Neural cell (in vitro differentiated cells): Measurements from ENCODE around the gene FXN. TPM values are rescaled to one million over a fixed set of nuclear protein-coding genes. Genes with fewer than 3 reads are reported as not detected.

Source experiments
- H2AFZ ChIP-seq: fragments of 200-600, 300-800 bp; sonication (generic), shearing (Covaris generic); 2 replicates; pipeline ENCODE4 v1.6.0; 2014; ENCODE audit warnings: low read depth, mild to moderate bottlenecking, antibody characterized with exemption, low read length, moderate library complexity
- H3F3A ChIP-seq: fragments of 200-600 bp; shearing (Covaris generic); 2 replicates; pipeline ENCODE4 v1.6.1; 2016; ENCODE audit warnings: mild to moderate bottlenecking, moderate library complexity, mixed read lengths, antibody characterized with exemption, low read length; ENCODE audit not compliant: insufficient read depth, poor library complexity, severe bottlenecking
- H3K27ac ChIP-seq: fragments of 200-600, 300-800 bp; sonication (generic), shearing (Covaris generic); 2 replicates; pipeline ENCODE4 v1.5.1; 2014; ENCODE audit warnings: mild to moderate bottlenecking, low read length, moderate library complexity
- H3K27me3 ChIP-seq: fragments of 300-800, 200-600 bp; sonication (generic), shearing (Covaris generic); 2 replicates; pipeline ENCODE4 v1.6.0; 2014; ENCODE audit warnings: mild to moderate bottlenecking, low read depth, low read length, moderate library complexity; ENCODE audit not compliant: insufficient read depth
- H3K36me3 ChIP-seq: fragments of 300-800, 200-600 bp; sonication (generic), shearing (Covaris generic); 2 replicates; pipeline ENCODE4 v1.5.1; 2014; ENCODE audit warnings: mild to moderate bottlenecking, antibody characterized with exemption, low read length, moderate library complexity; ENCODE audit not compliant: insufficient read depth
- H3K4me2 ChIP-seq: fragments of 300-800, 200-600 bp; sonication (generic), shearing (Covaris generic); 2 replicates; pipeline ENCODE4 v1.6.0; 2014; ENCODE audit warnings: mild to moderate bottlenecking, low read length
- H3K4me3 ChIP-seq: fragments of 300-800, 200-600 bp; sonication (generic), shearing (Covaris generic); 2 replicates; pipeline ENCODE4 v1.5.1; 2014; ENCODE audit warnings: mild to moderate bottlenecking, low read length, moderate library complexity
- H3K79me2 ChIP-seq: fragments of 200-600 bp; shearing (Covaris generic); replicated peaks from 2 replicates; pipeline ENCODE4 v1.6.0; 2014; ENCODE audit warnings: mild to moderate bottlenecking, low read length, moderate library complexity; ENCODE audit not compliant: insufficient read depth
- H3K9ac ChIP-seq: fragments of 300-800, 200-600 bp; sonication (generic), shearing (Covaris generic); 2 replicates; pipeline ENCODE4 v1.6.1; 2016; ENCODE audit warnings: mild to moderate bottlenecking, low read length, mixed read lengths
- H3K9me2 ChIP-seq: fragments of 200-600 bp; shearing (Covaris generic); 2 replicates; pipeline ENCODE4 v1.6.1; 2016; ENCODE audit warnings: mild to moderate bottlenecking, low read length, mixed read lengths; ENCODE audit not compliant: insufficient read depth
- H3K9me3 ChIP-seq: fragments of 200-600, 300-800 bp; sonication (generic), shearing (Covaris generic); 2 replicates; pipeline ENCODE4 v1.6.1; 2016; ENCODE audit warnings: mild to moderate bottlenecking, mixed run types, low read length, moderate library complexity, mixed read lengths
- H4K20me1 ChIP-seq: fragments of 200-600 bp; shearing (Covaris generic); 2 replicates; pipeline ENCODE4 v1.6.1; 2016; ENCODE audit warnings: mild to moderate bottlenecking, mixed run types; ENCODE audit not compliant: insufficient read depth
- EP300 ChIP-seq: fragments of 450-650 bp; conservative IDR thresholded peaks from 2 replicates; pipeline ENCODE4 v1.6.1; 2014; ENCODE audit warnings: antibody characterized with exemption, mild to moderate bottlenecking, moderate library complexity; ENCODE audit not compliant: poor library complexity, severe bottlenecking
- EZH2 ChIP-seq: fragments of 200-600, 300-800 bp; shearing (Covaris generic), sonication (generic); IDR thresholded peaks from 2 replicates; pipeline ENCODE4 v1.6.1; 2014; ENCODE audit warnings: antibody characterized with exemption, low read length, borderline replicate concordance, mild to moderate bottlenecking; ENCODE audit not compliant: insufficient read depth, poor library complexity, severe bottlenecking
- MXI1 ChIP-seq: fragments of 450-650 bp; conservative IDR thresholded peaks from 2 replicates; pipeline ENCODE4 v1.6.1; 2014; ENCODE audit warnings: antibody characterized with exemption, mild to moderate bottlenecking; ENCODE audit not compliant: poor library complexity, severe bottlenecking
- POLR2AphosphoS5 ChIP-seq: IDR thresholded peaks from 2 replicates; pipeline ENCODE4 v1.6.1; 2012
- RAD21 ChIP-seq: fragments of 450-650 bp; conservative IDR thresholded peaks from 2 replicates; pipeline ENCODE4 v1.6.1; 2014; ENCODE audit warnings: antibody characterized with exemption, mild to moderate bottlenecking, moderate library complexity
- SMC3 ChIP-seq: fragments of 450-650 bp; conservative IDR thresholded peaks from 2 replicates; pipeline ENCODE4 v1.6.1; 2014; ENCODE audit warnings: antibody characterized with exemption, mild to moderate bottlenecking, moderate library complexity; ENCODE audit not compliant: poor library complexity
- TAF1 ChIP-seq: IDR thresholded peaks from 2 replicates; pipeline ENCODE4 v1.6.1; 2012; ENCODE audit warnings: low read depth
- polyA plus RNA-seq: library from polyadenylated mRNA; depleted of rRNA; stranded (reverse); fragments of >200 nt; gene quantifications from 2 replicates; pipeline ENCODE4 v1.2.3, GENCODE V29; 2014
- TF ChIP-seq, protein P1 (sequence below): fragments of 450-650 bp; IDR thresholded peaks from 2 replicates; pipeline ENCODE4 v1.5.1; 2014; ENCODE audit warnings: antibody characterized with exemption, mild to moderate bottlenecking, moderate library complexity; ENCODE audit not compliant: poor library complexity, severe bottlenecking
- TF ChIP-seq, protein P2 (sequence below): IDR thresholded peaks from 2 replicates; pipeline ENCODE4 v1.6.1; 2012; ENCODE audit warnings: borderline replicate concordance

FXN gene
- polyA plus RNA-seq, 1 donor from 2014 or later = 3.5 TPM

DNA sequence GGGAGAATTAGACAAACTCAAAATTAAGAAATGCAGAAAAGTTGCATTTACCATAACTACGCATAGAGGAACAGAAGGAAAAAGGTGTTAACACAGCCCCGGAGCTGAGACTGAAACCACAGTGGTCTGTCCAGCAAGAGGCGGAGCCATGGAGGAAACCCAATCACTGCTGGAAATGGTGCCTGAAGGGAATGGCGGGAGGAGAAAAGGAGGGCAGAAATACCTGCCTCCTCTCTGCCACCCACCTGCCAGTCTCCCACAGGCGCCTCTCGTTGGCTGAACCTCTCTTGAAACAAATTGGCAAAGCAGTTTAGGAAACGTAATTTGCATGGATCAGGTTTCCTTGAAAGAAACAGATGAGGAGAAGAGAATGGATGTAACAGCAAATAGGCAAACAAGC, 11.9 kb upstream of the FXN start:
- Histone ChIP-seq H3K27ac (no peak overlapping the region), H3K4me2 (no peak overlapping the region), H2AFZ (no peak overlapping the region), H3K27me3 (no peaks in the 10 kb centered on the region), H3K9ac (no peak overlapping the region), H4K20me1 (no peaks in the 10 kb centered on the region), H3K9me3 (no peaks in the 10 kb centered on the region), H3K4me3 (no peak overlapping the region), H3F3A (no peaks in the 10 kb centered on the region), H3K36me3 (no peaks in the 10 kb centered on the region), H3K79me2 (no peaks in the 10 kb centered on the region), H3K9me2 (no peaks in the 10 kb centered on the region)
- TF ChIP-seq, protein P1, sequence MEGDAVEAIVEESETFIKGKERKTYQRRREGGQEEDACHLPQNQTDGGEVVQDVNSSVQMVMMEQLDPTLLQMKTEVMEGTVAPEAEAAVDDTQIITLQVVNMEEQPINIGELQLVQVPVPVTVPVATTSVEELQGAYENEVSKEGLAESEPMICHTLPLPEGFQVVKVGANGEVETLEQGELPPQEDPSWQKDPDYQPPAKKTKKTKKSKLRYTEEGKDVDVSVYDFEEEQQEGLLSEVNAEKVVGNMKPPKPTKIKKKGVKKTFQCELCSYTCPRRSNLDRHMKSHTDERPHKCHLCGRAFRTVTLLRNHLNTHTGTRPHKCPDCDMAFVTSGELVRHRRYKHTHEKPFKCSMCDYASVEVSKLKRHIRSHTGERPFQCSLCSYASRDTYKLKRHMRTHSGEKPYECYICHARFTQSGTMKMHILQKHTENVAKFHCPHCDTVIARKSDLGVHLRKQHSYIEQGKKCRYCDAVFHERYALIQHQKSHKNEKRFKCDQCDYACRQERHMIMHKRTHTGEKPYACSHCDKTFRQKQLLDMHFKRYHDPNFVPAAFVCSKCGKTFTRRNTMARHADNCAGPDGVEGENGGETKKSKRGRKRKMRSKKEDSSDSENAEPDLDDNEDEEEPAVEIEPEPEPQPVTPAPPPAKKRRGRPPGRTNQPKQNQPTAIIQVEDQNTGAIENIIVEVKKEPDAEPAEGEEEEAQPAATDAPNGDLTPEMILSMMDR = no peak
- no peak for TF ChIP-seq MXI1
- TF ChIP-seq SMC3 = no peak
- TF ChIP-seq, protein P2, sequence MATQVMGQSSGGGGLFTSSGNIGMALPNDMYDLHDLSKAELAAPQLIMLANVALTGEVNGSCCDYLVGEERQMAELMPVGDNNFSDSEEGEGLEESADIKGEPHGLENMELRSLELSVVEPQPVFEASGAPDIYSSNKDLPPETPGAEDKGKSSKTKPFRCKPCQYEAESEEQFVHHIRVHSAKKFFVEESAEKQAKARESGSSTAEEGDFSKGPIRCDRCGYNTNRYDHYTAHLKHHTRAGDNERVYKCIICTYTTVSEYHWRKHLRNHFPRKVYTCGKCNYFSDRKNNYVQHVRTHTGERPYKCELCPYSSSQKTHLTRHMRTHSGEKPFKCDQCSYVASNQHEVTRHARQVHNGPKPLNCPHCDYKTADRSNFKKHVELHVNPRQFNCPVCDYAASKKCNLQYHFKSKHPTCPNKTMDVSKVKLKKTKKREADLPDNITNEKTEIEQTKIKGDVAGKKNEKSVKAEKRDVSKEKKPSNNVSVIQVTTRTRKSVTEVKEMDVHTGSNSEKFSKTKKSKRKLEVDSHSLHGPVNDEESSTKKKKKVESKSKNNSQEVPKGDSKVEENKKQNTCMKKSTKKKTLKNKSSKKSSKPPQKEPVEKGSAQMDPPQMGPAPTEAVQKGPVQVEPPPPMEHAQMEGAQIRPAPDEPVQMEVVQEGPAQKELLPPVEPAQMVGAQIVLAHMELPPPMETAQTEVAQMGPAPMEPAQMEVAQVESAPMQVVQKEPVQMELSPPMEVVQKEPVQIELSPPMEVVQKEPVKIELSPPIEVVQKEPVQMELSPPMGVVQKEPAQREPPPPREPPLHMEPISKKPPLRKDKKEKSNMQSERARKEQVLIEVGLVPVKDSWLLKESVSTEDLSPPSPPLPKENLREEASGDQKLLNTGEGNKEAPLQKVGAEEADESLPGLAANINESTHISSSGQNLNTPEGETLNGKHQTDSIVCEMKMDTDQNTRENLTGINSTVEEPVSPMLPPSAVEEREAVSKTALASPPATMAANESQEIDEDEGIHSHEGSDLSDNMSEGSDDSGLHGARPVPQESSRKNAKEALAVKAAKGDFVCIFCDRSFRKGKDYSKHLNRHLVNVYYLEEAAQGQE = no peak
- TF ChIP-seq POLR2AphosphoS5 = no peak
- no peak for TF ChIP-seq RAD21
- TF ChIP-seq EZH2 = no peak
- TF ChIP-seq TAF1 = no peak
- no peak for TF ChIP-seq EP300

- Histone ChIP-seq H2AFZ (no peak overlapping the region), H3K79me2 (no peaks in the 10 kb centered on the region), H3K4me2 (no peak overlapping the region), H3K9ac (no peak overlapping the region), H3K9me2 (no peaks in the 10 kb centered on the region), H3K9me3 (no peaks in the 10 kb centered on the region), H3K27ac (no peak overlapping the region), H3K36me3 (no peaks in the 10 kb centered on the region), H3F3A (no peaks in the 10 kb centered on the region), H3K27me3 (no peaks in the 10 kb centered on the region), H3K4me3 (no peak overlapping the region), H4K20me1 (no peaks in the 10 kb centered on the region)
- TF ChIP-seq EZH2 = no peak
- peak; percentile 83 for TF ChIP-seq RAD21
- TF ChIP-seq, protein P1 = peak; percentile 91
- TF ChIP-seq SMC3 = peak; percentile 87
These were observed 8.0 kb upstream of the FXN start for GRCh38 chr9:69027355-69028097.
